Lower leg skin (tissue), 4 donors: ENCODE results near the gene ISOC2. TPM values are rescaled to one million over a fixed set of nuclear protein-coding genes. Genes with fewer than 3 reads are reported as not detected.

ENCODE experiments used
- DNase-seq, 2 donors: peaks; one replicate each; pipeline ENCODE4 v3.0.0-alpha.2; 2019; ENCODE audit warnings: low spot score in 2 of 2
- H3K4me3 ChIP-seq: fragments of 200-600 bp; sonication (generic); 2 replicates; pipeline ENCODE4 v1.5.1; 2017; ENCODE audit warnings: mild to moderate bottlenecking, low read depth; ENCODE audit not compliant: poor library complexity, severe bottlenecking
- POLR2A ChIP-seq, 2 donors: fragments of 450-650 bp; IDR thresholded peaks; one replicate each; pipeline ENCODE4 v1.6.1; 2016 to 2017; ENCODE audit warnings: antibody characterized with exemption in 2 of 2, mild to moderate bottlenecking in 1 of 2, moderate library complexity in 1 of 2
- WGBS, 2 donors: methylation state at CpG; one replicate each; pipeline ENCODE4 v1.1.5; 2018; 5-methylcytosine and 5-hydroxymethylcytosine counted together
- intact Hi-C: fragments of 100-400 bp; cut with DNase I; formaldehyde crosslinking; loops from one replicate; pipeline ENCODE4 v1.15.0; 2023; ENCODE audit warnings: low total_unique reads
- total RNA-seq, 4 donors: library from RNA; depleted of rRNA; stranded (reverse); fragments of >200 nt; gene quantifications; one replicate each; pipeline ENCODE4 v1.1.0, GENCODE V29; 2016
- TF ChIP-seq, protein P1 (sequence below), 3 donors: fragments of 450-650 bp; IDR thresholded peaks; one replicate each; pipeline ENCODE4 v1.5.1; 2016; ENCODE audit warnings: antibody characterized with exemption in 3 of 3, mild to moderate bottlenecking in 3 of 3, moderate library complexity in 2 of 3

ISOC2 gene
- total RNA-seq, 4 donors from 2014 or later: 31.0 to 73.1 (median 66.4) TPM

DNA sequence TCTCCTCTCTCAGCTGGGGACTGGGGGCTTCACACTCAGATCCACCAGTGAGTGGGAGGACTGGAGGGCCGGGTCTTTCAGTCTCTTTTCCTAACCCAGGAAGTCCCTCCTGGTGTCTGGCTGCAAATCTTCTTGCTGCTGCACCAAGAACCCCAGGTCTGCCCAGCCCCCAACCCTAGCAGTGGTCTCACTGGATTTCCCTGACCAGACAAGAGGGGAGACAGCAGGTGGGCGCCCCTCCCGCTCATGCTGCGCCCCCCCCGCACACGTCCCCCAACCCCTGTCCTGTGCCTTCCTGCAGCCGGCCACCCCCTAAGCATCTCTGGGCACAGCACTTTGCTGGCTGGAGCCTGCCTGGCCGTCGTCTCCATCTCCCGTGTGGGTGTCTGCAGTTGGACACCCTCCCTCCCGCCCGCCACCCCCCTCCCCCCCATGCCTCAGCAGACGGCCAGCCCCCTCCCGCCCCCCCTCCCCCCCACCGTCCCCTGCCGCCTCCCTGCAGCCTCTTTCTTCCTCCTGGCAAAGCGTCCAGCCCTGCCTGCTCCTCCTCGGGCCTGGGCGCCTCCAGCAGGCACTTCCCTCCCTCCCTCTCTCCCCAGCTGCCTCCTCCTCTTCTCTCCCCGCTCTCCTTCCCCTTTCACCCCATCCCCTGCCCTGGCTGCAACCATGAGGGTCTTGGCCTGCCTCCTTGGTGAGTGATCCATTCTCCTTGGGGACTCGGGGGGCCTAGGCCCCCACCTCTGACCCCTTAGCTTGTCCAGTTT, 26.7 kb upstream of the ISOC2 start, which contains the start of gene SSC5D:
TSS of gene SSC5D (plus strand) at position 513 of the 764 bp plus-strand sequence. CDS start at position 667, 154 bp downstream.
- no peak within 1 kb of the TSS for H3K4me3 ChIP-seq
- TF ChIP-seq, protein P1, sequence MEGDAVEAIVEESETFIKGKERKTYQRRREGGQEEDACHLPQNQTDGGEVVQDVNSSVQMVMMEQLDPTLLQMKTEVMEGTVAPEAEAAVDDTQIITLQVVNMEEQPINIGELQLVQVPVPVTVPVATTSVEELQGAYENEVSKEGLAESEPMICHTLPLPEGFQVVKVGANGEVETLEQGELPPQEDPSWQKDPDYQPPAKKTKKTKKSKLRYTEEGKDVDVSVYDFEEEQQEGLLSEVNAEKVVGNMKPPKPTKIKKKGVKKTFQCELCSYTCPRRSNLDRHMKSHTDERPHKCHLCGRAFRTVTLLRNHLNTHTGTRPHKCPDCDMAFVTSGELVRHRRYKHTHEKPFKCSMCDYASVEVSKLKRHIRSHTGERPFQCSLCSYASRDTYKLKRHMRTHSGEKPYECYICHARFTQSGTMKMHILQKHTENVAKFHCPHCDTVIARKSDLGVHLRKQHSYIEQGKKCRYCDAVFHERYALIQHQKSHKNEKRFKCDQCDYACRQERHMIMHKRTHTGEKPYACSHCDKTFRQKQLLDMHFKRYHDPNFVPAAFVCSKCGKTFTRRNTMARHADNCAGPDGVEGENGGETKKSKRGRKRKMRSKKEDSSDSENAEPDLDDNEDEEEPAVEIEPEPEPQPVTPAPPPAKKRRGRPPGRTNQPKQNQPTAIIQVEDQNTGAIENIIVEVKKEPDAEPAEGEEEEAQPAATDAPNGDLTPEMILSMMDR (IDR thresholded peaks at IDR 0.05): no peak
- no peak for TF ChIP-seq POLR2A (IDR thresholded peaks at IDR 0.05)
- DNase-seq: no peak
- 15% methylated on average over 14 to 15 of the region's 21 CpGs for WGBS, 2 donors
- intact Hi-C loops: no loop called here

DNA sequence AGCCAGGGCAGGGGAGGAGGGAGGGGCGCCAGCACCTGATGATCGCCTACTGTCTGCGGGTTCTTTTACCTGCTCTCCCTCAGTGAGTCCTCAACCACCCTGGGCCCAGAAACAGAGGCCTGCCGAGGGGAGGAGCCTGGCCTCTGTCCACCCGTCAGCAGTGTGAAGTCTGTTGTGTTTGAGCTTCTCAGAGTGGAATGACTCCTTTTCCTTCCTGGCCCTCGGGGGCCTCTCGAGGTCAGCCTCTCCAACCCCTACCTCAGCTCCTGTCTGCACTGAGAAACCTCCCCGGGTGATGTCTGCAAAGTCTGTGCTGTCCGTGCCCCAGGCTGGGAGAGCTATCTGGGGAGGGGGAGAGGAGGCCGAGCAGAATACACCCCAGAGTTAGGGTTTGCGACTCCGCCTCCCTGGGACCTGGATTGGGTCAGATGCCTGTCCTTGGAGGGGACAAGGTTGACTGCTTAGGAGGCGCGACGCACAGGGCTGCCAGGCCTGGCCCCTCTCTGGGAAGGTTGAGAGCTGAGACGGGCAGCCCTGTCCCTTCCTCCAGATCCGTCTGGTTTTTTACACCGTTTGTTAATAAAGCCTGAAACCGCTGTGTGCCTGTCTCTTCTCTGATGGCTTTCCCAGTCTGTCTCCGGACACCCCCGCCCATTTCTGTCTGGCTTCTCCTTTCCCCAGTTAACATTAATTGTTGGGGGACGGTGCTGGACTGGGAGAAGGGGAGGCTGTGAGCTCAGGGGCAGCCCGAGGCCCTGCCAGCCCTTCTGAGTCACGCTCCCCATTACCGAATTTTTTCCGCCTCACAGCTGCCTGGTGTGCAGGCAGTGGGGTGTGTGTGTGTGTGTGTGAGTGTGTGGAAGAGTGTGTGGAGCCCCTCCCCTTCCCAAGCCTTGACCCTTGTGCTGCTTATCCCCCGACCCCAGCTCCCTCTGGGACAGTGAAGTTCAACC, 25.8 kb upstream of the ISOC2 start:
- 13 to 34% methylated on average over 23 to 24 of the region's 27 CpGs for WGBS, 2 donors
- TF ChIP-seq POLR2A (IDR thresholded peaks at IDR 0.05): no peak
- TF ChIP-seq, protein P1 (IDR thresholded peaks at IDR 0.05): no peak
- H3K4me3 ChIP-seq: no peak overlapping the region
- intact Hi-C loops: no loop called here
- DNase-seq: no peak

DNA sequence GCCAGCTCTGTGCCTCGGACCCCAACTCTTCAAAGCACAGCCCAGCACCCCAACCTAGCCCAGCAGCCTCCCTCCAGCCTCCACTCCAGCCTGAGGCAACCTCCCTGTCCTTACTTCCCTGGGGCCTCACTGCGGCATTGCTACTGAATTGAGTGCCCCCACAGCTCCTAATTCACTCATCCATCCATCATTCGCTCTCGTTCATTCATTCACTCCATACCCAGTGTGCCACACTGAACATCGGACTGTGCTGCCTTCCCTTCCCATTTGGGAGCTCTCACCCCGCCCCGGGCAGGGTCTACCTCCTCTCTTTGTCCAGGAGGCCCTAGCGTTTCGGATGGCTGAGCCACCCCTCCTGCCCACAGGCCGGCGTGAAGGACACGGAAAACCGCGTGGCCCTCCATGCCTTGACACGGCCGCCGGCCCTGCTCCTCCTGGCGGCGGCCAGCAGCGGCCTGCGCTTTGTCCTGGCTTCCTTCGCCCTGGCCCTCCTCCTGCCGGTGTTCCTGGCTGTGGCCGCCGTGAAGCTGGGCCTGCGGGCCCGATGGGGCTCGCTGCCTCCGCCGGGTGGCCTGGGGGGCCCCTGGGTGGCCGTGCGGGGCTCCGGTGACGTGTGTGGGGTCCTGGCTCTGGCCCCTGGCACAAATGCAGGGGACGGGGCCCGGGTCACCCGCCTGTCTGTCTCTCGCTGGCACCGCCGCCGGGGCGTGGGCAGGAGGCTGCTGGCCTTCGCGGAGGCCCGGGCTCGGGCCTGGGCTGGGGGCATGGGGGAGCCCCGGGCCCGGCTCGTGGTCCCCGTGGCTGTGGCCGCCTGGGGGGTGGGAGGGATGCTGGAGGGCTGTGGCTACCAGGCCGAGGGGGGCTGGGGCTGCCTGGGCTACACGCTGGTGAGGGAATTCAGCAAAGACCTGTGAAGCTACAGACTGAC, 24.9 kb upstream of the ISOC2 start:
- WGBS, 2 donors: 70 to 80% methylated on average over 22 to 48 of the region's 53 CpGs
- no peak for DNase-seq
- no peak overlapping the region for H3K4me3 ChIP-seq
- intact Hi-C loops: no loop called here
- no peak for TF ChIP-seq POLR2A (IDR thresholded peaks at IDR 0.05)
- TF ChIP-seq, protein P1 (IDR thresholded peaks at IDR 0.05): no peak

DNA sequence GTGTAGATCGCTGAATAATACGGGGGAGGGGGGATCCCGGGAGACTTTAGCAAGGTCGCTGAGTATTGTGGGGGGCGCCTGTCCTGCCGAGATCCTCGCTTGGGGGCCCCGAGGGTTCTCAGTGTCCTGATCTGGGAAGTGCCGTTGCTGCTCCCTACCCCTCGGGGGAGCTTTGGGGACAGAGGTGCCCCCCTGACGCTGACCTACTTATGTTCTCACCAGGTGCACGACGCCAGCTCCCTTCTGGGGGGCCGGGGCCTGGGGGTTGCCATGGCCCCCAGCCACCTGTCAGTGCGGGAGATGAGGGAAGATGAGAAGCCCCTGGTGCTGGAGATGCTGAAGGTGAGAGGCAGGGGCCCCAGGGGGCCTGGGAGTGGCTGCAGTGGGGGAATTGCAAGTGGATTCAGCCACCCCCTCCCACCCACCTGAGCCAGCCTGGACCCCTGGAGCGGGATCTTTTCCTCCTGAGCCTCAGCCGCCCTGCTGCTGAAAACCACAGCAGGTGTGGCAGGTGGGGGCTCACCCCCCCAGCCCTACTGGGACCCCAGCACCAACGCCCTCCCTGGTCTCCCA, 24.1 kb upstream of the ISOC2 start:
- DNase-seq: no peak
- H3K4me3 ChIP-seq: peak overlapping the region; percentile 10
- intact Hi-C loops: no loop called here
- TF ChIP-seq, protein P1 (IDR thresholded peaks at IDR 0.05): no peak
- no peak for TF ChIP-seq POLR2A (IDR thresholded peaks at IDR 0.05)
- 22 to 23% methylated on average over 17 of the region's 18 CpGs for WGBS, 2 donors
